CD4-positive, alpha-beta T cell treated with Interleukin-15 for 1 hour (primary cell): ENCODE data around the gene FLYWCH1.

ENCODE experiments used
- DNase-seq: peaks from one replicate; pipeline ENCODE4 v3.0.0-alpha.2; 2020

Gene FLYWCH1

DNA sequence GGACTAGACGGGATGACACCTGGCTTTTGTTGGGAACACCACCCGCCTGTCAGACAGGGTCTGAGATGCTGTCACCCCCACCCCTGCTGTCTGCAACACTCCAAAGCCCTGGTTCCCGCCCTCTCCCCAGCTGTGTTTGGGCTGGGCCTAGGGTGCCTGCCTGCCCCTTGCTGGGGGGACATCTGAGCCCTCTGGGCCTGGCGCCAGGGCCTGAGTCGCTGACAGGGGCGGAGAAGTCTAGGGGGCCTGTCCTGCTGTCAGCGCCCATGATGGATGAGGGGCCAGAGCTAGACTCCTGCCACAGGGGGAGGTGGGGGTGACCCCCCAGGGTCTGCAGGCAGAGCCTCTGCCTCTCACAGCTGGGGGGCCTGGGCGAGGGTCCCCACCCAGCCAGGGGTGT, 76.1 kb downstream of the FLYWCH1 start:
- no peak for DNase-seq

DNA sequence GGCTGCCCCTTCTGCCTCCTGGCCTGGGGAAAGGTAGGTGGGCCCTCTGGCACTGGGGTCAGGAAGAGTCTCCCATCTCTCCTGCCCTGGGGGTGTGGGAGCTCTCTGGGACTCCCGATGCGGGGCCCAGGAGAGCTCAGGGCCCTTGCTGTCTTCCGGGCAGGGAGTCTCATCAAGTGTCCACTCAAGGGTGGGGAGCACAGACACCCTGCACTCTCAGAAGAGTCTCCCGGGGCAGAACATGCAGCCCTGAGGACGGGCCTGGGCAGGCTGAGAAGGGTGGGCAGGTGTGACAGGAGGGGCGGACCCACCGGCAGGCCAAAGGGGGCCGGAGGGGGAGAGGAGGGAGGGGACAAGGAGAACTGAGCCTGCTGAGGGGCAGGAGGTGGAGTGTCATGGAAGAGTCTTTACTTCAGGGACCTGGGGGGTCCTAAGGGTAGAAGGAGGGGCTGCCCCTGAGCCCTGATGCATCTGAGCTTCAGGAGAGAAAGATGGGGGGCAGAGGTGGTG, 76.9 kb downstream of the FLYWCH1 start:
- DNase-seq = no peak

DNA sequence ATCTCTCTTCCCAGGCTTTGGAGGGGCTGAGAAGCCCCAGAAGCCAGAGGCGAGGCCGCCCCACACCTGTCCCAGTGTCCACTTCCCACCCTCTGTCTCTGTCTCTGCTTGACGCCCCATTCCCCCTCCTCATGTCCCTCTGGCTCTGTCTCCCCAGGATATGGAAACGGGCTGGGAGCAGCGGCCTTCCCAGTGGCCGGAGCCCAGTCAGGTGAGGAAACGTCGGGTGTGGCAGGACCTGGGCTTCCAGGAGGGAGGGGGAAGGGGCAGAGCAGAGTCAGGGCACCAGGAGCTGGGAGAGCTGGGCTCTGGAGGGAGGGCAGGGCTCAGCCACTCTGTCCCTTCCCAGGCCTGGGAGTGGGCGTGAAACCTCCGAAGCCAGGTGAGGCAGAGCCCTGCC, 79.2 kb downstream of the FLYWCH1 start:
- DNase-seq = no peak

DNA sequence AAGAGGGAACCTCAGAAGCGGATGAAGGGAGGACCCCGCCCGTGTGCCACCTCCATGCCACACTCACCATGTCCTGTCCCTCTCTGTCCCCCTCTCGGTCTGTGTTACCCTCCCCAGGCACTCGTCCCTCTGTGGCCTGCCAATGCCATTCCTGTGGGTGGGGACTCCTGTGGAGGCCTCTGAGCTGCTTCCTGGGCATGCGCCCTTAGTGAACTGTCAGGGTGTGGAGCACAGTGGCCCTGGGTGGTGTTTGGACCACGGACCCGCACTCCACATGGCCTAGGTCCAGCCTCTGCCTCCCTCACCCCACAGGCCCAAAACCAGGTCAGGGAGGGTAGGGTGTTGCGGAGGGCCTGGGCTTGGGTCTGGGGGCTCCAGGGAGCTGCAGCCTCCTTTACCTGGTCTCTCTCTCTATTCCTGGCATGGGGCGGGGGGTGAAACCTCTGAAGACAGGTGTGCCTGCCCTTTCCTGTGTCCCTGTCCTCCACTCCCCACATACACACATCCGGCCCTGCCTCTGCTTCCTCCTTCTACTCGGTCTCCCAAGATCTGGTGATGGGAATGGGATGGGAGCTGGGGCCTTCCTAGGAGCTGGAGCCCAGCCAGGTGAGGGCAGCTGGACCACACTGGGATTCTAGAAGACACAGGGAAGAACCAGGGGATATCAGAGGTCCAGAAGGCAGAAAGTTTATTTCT, 80.0 kb downstream of the FLYWCH1 start:
- no peak for DNase-seq

GRCh38 chr16:2992383-2993081, 80.8 kb downstream of the FLYWCH1 start:
- DNase-seq = no peak

DNA sequence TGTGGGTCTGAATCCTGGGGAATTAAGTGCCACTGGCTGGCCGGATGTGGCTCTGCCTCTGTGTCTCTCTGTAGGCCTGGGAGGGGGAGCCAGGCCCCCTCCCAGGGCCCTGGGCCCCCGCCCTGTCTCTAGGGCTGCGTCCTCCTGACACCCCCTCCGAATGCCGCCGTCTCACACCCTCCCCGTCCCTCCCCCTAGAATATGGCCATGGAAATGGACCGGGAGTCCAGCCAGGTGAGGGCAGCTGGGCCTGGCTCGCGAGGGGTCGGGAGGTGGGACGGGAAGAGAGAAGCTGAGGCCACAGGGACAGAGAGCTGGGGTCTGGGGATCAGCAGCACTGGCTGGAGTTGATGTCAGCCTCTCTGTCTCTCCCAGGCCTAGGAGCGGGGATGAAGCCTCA, 84.6 kb downstream of the FLYWCH1 start:
- DNase-seq = no peak

DNA sequence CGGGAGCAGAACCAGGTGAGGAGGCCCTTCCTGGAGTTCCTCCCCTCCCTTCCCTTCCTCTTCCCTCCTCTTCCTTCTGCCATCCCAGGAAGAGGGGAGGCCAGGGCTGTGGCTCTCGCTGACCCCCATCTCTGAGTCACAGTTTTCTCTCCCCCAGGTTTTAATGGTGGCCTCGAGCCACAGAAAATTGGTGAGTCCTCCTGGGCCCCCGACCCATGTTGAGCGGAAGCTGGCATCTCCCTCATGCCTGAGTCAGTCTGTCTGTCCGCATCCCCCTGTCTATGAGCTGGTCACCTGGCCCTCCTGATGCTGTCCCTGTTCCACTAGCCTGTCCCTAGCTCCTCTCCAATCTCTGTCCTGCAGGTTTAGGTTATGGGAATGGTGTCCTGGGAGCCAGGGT, 88.2 kb downstream of the FLYWCH1 start:
- no peak for DNase-seq

DNA sequence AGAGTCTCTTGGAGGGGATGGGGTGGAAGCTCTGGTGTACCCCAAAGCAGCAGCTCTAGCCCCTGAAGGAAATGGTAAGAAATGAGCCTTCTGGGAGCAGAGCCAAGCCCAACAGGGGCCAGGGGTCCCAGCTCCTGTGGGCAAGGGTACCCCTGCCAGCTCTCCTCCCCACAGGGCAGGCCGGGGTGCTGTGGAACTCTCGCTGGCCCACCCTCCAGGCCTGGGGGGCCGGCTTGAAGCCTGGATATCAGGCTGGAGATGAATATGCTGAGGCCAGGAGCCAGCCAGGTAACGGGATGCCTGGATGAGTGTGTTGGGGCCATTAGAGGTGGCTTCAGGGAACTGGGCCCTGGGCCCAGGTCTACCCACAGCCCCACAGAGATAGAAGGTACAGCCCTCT, 88.8 kb downstream of the FLYWCH1 start:
- no peak for DNase-seq
